EL (cell line): ENCODE data around the gene TTLL11.
A peak's percentile ranks its signal among the peaks of the same experiment; 100 is the strongest.

Source experiments
- DNase-seq: peaks from one replicate; pipeline ENCODE4 v3.0.0-alpha.2; 2016

Gene TTLL11

DNA sequence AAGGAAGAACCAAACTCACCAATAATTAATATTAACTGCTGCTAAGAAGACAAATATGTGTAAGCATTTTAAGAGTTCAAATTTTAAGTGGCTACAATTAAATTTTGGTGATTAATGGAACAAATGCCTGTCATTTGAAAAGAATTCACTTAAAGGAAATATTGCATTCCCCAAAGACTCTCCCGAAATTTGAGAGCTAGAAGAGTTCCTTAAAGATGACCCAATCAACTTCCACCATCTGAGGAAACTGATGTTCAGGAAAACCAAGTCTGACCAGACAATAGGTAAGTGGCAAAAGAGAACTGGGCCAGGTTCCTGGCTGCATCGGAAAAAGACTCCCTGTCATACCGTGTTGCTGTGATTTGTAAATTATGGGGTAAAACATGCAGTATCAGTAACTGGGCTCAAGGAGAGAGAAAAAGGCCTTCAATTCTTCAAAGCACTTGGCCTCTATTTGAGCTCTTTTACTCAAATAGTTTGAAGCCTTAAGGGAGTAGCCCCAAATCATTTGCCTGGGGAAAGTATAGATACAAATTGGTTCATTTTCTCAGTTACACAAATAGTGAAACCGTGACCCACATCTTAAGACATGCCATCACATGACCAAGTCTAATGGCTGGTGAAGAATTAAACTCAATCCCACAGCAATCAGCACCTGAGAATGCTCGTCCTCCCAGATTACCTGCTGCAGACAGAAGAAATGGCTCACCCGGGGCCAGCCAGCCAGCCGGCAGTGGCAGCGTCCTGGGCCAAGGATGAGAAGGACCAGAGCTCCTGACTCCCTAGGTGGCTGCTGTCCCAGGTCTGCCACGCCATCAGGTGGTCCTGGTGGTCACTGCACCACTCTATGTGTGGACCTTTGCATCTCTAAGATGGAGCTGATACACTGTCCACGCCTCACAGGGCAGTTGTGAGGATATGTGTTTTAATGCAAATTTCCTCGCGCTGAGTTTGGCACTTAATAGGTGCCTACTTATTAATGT, 162.9 kb downstream of the TTLL11 start:
- DNase-seq = peak; percentile 13

DNA sequence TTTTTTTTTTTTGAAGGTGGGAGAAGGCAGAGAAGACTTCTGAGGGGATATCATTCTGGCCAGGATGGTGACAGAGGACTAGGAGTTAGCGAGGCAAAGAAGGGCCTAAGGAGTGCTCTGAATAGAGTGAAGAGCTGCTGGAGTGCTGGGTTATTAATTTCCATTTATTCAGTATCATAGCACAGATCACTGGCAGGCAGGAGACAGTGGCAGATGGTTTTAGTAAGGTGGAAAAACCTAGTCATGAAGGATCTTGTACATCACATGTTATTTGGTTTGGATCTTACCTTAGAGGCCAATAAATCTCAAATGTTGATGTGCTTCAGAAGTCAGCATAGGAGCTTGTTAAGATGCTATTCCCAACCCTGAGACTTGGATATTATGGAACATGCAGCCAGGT, 165.5 kb downstream of the TTLL11 start:
- DNase-seq = no peak

DNA sequence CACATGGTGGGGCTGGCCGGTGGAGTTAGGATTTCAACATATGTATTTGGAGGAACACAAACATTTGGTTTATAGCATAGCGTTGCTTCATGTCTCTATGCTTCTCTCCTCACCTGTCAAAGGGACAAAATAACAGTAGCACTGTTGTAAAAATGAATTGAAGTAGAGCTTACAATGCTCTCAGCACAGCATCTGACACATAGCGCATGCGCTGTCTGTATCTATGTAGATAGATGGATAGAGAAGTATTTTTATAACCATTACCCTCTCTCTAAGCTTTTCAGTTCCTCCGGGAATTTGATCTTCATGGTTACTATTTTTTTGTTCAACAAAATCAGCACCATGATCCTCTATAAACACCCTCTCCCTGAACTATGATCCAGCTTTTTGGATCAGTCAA, 166.0 kb downstream of the TTLL11 start:
- DNase-seq = no peak

DNA sequence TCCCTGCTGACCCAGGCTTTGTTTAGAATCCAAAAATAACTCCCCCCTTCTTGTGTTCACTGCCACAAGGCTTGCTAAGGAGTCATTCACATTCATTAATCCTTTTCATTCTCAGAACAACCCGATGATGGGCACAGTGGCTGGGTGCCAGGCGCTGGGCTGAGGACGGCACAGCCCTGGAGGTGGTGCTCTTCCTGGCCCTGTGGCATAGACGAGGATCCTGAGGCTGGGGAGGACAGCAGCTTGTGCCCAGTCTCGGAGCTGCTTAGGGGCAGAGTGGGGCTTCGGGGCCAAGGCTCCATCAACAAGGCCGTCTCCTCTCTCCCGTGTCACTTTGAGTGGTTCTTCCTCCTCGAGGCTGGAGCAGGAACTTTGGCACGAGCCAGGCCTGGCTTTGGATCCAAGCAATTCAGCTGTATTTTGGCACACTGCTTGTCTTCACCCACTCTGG, 166.7 kb downstream of the TTLL11 start:
- no peak for DNase-seq

DNA sequence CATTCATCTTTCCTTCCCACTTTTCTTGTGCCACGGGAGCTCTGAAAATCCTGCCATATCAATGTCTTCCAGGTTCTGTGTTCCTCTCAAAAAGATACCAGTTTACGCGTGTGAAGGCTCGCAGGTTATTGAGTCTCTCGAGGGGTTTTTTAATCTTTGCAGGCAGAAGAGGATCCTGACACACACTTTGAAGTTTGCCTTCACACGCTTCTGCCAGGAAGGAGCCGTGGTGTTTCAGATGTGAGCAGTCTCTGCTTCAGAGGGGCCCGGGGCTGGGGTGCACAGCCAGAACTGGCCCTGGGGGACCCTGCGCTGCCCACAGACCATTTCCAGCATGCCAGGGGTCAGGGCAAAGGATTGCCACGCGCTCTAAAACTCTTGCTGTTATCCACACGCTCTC, 167.2 kb downstream of the TTLL11 start:
- DNase-seq = no peak

DNA sequence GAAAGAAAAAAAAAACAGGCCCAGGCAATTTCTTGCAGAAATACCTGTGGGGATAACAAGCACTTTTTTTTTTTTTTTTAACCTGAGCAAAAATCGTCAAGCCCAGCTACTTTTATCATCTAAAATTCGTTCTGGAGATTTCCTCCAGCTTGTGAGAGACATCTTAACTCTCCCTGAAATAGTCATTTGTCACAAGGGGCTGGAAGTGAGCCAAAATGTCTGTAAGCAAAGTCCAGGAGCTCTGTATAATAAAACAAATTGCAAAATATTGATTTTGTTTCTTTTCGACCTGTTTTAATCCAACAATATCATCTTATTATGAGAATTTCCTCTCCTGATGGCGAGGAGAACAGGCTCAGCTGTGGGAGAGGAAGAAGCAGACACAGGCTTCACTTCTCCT, 168.4 kb downstream of the TTLL11 start:
- DNase-seq = no peak

DNA sequence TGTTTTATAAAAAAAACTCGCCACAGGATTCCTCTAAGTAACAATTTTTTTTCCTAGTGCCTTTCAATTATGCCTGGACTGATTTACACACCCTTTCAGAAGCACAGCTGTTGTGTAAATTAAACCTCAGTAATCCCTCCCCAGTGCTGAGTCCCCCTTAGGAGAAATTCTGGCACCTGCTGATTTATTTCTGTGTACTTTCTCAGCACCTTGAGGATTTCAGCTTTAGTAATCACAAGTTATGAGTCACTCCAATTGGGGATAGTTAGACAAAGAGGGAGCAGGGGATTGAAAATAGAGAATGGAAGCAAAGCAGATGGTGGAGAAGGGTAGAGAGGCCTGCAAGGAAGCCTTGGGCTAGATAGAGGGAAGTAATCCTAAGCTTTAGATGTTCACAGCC, 171.7 kb downstream of the TTLL11 start:
- DNase-seq = no peak

DNA sequence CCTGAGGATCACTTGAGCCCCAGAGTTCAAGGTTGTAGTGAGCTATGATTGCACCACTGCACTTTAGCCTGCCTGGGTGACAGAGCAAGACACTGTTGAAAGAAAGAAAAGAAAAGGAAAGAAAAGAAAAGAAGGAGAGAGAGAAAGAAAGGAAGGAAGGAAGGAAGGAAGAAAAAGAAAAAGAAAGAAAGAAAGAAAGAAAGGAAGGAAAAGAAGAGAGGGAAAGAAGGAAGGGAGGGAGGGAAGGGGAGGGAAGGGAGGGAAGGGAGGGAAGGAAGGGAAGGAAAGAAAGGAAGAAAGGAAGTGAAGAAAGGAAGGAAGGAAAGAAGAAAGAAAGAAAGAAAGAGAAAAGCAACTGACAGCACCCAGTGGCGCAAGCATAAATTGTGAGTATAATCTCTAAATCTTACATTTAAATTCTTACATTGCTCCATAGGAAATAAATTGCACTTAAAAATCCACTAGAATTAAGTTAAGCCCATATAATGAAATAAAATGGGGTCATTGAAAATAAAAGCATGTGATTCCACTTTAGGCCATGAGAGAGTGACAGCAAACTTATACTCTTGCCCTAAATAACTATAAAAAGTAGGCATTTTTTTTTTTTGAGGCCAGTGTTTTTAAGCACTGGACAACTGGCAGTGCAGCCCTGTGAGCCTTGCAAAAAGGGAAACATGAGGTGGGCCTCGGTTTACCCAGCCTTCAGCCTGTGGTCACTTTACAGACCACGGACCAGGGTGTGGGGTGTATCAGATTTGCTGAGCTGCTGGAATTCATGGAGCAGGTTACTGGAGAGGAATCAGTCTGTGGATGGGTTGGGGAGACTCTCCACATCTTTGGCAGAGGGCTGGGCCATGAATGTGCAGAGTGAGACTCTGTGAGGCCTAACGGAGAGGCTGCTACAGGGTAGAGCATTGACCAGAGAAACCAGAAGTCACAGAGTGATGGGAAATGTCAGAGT, 175.5 kb downstream of the TTLL11 start:
- no peak for DNase-seq

DNA sequence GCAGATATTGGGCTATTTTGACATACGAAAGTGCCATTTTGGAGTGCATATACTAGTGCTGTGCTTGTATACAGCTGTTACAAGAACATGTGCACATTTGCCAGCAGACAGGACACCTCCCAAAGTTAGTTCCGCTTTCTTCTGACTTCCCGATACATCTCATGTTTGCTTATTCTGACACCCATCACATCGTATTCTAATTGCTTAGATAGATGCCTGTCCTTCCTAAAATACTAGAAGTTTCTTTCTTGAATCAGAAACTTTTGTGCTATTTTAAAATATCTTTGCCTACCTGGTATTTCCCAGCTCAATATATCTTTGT, 177.8 kb downstream of the TTLL11 start:
- DNase-seq = no peak

DNA sequence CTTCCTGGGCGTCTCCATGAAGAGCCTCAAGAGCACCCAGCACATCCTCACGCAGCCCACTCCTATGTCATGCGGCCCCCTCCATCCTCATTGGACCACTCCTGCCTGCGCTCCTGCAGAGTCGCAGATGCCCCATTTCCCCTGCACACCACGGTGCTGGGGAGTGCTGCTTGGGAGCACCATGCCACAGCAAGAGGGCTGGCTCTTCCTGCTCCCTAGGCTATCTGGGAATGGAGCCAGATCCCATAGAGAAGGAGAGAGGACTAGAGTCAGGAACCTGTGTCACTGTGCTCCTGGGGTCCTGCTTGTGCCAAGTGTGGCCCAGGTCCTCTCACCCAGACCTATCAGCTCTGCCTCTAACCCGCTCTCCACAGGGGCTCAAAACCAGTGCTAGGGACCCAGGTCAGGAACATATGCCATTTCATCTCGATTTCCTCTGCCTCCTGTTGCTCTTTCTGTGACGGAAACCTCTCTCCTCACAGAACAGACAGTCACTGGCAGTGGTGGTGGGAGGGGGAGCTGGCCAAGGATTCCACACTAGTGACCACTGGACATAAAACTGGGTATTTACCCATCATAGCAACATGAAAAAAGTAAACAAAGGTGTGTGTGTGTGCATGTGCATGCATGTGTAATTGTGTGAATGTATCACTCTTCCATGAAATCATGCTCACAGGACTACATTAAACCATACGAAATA, 178.4 kb downstream of the TTLL11 start:
- DNase-seq = no peak

DNA sequence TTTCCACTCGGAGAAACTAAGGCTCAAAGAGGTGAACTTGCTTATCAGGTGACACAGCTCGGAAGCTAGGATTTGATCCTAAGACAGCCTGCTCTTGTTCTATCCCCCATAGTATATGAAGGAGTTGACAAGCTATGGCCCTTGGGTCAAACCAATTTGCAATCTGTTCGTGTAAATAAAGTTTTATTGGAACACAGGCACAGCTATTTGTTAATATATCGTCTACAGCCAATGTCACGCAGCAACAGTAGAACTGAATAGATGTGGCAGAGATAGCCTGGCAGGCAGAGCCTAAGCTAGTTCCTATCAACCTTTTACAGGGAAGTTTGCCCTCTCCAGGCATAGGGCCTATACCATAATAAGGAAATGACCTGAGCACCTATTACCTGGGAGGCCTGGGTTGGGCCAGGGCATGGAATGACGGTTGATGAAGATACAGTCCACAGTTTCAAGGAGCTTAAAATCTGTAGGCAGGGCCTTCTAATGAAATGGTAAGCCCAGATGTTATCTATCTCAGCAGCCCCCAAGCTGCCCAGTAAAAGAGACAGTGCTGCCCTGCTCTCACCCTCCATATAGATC, 179.0 kb downstream of the TTLL11 start:
- no peak for DNase-seq

DNA sequence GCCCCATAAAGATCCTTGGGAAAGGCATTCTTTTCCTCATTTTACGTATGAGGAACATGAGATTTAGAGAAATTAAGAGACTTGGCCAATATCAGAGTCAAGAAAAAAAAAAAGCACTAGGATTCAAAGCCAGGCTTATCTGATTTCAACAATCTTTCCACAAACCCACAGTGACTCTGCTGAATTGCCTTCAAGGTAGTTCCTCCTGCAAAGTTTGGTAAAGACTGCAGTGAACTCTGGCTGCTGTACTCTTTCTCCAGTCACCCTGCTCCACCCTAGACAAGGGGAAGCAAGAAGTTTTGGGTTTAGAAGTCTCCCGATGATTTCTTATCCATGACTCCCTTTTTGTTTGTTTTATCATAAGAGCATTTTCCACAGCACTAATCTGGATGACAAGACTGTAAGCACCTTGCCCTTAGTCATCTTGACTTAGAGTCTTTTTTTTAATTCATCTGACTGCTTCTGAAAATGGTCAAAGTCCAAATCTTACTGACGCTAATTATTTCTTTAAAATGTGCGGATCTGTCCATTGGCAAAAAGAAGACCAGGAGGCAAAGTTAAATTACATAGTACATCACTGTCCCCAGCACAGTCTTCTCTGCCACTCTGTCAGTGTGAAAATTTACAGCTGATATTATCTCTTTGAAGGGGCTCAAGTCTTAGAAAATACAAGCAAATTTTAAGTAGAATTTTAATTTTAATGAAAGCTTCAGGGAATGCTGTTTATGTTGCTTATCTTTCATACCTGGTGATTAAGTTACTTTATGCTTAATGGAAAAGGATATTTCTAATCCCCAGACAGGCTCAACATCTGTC, 180.1 kb downstream of the TTLL11 start:
- no peak for DNase-seq

DNA sequence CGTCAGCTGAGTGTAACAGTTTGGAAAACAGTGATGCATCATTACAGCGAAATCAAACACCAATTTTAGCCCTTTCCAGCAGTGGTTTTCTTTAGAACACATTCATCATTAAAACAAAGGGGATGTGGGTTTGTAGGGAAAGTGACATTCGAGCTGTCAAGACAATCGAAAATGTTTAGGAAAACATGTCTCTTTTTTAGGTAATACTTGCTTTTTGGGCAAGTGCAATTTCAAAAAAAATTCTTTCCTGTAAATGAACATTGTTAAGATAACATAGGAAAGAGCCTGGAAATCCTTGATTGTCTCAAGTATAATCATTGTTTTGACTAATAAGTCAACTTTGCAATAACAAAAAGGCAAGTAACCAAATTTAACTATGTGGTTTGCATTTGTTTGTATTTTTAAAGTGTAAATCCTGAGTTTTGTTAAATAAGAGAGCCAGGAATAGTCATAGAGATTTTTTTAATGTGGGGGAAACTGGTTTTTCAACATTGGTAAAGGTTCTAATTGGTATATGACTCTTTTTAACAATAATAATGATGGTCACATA, 182.5 kb downstream of the TTLL11 start:
- DNase-seq = no peak

DNA sequence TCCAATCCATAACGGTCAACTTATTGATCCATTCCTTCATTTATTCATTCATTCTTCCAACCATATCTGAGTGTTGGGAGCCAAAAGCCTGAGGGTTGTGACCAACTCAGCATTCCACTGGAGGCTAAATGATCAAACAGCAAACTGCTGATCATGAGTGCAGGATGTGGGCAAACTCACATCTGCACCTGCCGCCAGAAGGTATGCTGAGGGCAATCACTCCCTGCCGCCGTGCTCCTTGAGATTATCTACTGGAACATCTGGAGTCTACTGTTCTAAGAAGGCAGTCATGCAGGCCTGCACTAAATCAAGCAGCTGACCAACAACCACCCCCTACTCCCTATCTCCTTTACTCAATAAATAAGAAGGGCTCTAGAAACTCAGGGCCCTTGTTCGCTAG, 184.0 kb downstream of the TTLL11 start:
- DNase-seq = no peak

DNA sequence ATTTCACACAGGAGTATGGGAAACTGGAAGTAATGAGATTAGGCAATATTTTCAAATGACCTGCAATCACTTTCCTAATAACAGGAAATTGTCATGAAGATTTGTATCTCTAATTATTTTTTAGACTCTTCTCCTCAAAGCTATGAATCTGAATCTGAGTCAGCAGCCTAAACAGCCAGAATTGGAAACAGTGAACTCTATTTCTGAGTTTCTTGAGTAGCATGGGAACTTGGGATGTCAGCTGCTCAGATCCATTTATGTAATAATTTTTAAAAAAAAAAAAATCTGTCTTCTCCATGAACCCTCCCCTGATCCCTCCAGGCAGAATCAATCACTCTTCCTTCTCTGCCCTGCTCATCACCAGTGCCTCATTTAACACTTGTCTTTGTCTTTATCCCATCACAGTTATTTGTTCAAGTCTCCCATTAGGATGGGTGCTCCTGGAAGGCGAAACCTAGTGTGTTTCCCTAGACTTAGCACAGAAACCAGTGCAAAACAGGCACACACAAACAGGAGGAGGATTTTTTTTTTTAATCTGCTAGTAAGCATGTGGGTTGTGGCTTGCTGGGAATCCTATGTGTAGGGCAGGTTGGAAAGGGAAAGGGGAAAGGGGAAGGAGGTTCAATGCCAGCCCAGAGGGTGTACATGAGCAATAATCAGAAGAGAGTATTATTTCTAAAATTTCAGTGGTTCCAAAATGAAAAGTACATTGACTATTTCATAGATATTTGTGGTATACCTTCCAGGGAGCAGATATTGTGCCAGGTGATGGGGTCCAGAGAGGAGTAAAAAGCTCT, 186.8 kb downstream of the TTLL11 start:
- peak; percentile 50 for DNase-seq

DNA sequence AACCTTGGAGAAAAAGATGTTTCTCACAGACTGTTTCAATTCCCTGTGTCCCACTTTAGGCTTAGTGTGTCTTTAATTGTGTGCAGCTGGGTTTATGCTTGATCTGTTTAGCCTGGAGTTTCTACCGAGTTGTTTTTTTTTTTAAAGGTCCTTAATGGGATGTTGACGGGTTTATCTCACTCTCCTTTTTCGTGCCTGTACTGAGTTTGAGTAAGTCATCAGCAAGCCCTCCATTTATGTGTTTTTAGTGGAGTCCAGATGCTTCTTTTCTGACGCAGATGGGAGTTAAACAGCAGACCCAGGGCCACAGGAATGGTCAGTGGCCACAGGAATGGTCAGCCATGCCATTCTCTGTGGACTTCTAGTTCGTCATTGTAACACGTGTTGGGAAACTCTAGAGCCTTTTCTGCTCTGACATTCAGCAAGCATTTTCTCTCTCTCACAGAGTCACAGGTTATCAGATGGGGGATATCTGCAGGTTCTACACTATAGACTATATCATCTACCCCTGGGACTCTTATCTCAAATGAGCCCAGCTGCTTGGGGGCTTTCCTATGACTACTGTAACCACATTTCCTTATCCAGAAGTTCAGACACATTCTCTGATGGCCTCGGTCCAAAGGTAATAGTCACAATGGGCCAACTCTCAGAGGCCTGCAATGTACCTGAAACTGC, 190.5 kb downstream of the TTLL11 start:
- DNase-seq = peak; percentile 95

DNA sequence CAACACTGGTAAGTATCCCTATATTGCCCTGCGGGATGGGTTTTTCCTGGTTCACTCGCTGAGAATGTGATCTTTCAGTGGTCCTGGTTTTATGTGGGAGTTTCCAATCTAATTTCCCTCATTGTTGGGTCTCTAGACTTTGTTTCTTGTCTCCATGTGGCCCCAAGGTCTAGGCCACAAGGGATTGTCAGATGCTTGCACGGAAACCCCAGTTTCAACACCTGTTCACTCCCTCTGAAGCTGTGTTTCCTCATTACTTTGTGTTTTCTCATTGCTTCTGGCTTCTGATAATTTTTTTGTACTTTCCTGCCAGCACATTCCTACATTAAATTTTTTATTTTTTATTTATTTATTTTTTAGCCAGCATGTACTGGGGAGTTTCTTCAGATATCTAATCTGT, 191.5 kb downstream of the TTLL11 start:
- DNase-seq = no peak

DNA sequence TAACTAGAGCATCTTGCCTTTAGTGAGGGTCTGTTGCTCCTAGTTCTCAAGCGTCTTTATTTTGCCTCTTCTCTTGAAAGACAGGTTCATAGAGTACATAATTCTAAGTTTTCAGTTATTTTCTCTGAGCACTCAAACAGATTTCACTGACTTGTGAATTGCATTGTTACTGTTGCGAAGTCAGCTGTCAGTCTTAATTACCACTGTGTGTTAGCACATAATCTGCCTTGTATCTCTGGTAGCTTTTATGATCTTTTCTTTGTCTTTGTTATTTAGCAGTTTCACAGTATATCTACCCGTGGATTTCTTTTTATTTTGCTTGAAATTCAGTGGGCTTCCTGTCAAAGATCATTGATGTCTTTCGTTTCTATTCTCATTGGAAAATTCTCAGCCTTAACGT, 192.9 kb downstream of the TTLL11 start:
- no peak for DNase-seq

DNA sequence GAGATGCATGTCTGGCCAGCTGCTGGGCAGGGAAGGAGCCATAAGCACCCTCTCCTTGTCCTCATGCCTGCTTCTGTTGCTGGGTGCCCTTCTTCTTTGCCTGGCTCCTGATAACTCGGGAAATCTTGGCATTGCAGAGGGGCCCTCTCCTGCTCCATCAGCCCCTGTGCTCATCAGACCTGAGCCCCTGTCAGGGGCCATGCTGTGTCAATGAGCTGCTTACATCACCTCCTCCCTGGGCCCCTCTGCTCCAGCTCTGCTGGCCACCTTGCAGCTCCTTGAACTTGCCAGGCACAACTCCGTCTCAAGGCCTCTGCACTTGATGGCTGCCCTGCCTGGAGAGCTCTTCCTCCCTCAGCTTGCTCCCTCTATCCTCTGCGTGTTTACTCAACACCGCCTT, 194.3 kb downstream of the TTLL11 start:
- no peak for DNase-seq

DNA sequence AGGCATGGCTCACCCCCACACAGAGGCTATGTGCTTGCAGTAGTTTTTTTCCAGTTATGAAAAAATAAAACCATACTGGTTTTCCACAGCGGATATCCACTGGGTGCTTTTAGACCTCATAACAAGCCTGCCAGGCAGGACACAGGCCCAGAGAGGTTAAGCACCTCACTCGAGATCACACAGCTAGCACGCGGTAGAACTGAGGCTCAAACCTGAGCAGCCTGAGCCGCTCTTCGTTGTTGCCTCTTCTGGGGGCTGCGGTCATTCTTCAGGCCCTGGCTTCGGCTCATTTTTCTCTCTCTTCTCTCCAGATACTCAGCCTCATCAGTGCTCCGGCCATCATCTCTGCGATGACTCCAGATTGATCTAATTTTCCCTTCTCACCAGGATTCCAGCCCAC, 196.0 kb downstream of the TTLL11 start:
- DNase-seq = no peak
